ENCODE data around the gene SEMA4G. TPM values are rescaled to one million over a fixed set of nuclear protein-coding genes. Genes with fewer than 3 reads are reported as not detected.

The SEMA4G gene
- total RNA-seq, 2 experiments from 2014 or later = 0.70 to 0.71 TPM

DNA sequence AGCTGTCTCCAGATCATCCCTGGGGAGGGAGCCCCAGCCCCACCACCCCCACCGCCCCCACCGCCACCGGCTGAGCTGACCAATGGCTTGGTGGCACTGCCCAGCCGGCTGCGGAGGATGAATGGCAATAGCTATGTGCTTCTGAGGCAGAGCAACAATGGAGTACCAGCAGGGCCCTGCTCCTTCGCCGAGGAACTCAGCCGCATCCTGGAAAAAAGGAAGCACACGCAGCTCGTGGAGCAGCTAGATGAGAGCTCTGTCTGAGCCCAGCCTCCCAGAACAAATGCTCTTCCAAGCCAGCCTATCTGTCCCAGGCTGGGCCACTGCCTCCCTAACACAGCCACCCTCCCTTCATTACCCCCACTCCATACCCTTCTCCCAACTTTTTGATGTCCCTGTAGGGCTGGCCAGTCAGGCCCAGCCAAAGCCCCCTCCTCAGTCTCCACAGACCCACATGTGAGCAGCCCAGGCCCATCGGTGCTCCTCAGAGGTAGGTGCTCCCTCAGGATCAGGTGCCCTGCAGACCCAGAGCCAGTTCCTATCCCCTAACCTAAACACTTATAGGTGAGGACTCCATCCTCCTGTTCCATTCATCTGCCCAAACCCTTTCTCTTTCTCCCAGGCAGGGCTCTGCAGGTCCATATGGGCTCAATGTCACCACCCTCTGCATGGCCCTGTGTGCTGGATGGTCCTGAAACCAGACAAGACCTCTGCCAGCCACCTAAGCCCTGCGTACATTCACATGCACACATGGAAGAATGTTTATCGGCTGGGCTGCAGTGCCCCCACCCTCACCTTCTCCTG is 14.8 kb downstream of the SEMA4G start:
- POLR2A ChIA-PET = no interaction called here

DNA sequence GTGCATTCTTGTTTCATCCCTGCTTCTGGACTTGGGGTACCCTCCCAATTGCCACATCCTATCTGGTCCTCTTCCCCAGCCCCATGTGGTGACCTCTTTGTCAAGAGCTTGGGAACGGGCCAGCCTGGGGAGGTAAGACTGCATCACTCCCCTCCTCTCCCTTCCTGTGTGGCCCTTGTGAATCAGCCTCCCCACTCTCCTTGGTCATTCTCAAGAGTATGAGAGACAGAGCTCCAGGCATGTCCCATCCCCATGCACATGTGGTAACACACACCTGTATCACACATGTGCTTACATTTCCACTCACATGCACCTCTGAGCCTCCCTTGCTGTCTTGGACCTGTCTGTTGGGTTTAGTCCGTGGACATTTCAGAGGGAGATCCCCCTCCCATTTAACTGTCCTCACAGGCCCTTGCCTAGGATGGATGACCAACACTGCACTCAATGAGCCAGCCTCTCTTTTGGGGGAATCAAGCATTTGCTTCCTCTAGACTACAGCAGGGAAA is 15.4 kb downstream of the SEMA4G start:
- ChIA-PET CTCF (interaction anchor here (0.9 kb wide), 2 partner anchors 13 to 14 kb away, joined by 3 to 4 read pairs; no protein-coding TSS in a partner anchor), POLR2A (interaction anchor here (1.9 kb wide), 1 partner anchor 12 kb away, joined by 6 read pairs; no protein-coding TSS in a partner anchor)

More for the DNA sequence above, 14.8 kb downstream of the SEMA4G start:
- CTCF ChIA-PET = no interaction called here

DNA sequence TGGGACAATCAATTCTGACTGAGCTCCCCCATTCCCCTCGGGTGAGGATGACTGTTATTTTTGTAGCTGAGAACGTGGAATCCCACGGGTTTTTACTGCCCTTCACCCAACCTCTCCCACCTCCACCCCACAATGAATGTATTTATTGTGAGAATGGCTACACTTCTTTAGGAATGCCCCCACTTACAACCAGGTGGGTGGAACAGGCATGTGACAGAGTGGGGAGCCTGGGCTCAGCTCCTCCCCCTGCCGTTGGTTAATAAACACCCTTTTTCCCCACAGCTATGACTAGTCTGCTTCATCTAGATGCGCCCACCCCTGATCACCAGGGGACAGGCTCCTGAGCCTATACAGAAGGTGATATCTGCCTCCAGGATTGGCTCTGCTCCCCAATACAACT is 16.0 kb downstream of the SEMA4G start:
- ChIA-PET POLR2A (interaction anchor here (0.6 to 1.9 kb wide), 2 partner anchors 12 to 41 kb away, joined by 3 to 6 read pairs; no protein-coding TSS in a partner anchor), CTCF (interaction anchor here (0.9 kb wide), 2 partner anchors 12 to 13 kb away, joined by 3 to 4 read pairs; no protein-coding TSS in a partner anchor)

DNA sequence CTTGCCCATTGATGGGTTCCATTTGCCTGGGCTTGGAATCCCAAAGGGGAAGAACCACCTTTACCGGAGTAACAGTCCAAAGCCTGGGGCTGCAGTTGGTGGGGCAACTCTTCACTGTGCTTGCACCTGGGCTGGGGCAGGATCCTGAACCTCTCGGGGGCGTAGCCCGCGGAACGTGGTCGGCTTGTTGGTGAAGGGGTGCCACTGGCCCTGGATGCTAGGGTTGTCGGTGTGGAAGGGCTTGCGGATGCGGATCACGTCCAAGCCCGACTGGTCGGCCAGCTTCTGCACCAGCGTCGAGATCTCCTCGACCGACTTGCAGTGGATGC is 17.3 kb downstream of the SEMA4G start:
- ChIA-PET POLR2A (interaction anchor here (1.9 kb wide), 1 partner anchor 10 kb away, joined by 6 read pairs; no protein-coding TSS in a partner anchor), CTCF (interaction anchor here (0.6 to 1.8 kb wide), 4 partner anchors 11 to 1098 kb away, joined by 3 to 10 read pairs (median 4); partner anchors contain the start of gene HIF1AN)

DNA sequence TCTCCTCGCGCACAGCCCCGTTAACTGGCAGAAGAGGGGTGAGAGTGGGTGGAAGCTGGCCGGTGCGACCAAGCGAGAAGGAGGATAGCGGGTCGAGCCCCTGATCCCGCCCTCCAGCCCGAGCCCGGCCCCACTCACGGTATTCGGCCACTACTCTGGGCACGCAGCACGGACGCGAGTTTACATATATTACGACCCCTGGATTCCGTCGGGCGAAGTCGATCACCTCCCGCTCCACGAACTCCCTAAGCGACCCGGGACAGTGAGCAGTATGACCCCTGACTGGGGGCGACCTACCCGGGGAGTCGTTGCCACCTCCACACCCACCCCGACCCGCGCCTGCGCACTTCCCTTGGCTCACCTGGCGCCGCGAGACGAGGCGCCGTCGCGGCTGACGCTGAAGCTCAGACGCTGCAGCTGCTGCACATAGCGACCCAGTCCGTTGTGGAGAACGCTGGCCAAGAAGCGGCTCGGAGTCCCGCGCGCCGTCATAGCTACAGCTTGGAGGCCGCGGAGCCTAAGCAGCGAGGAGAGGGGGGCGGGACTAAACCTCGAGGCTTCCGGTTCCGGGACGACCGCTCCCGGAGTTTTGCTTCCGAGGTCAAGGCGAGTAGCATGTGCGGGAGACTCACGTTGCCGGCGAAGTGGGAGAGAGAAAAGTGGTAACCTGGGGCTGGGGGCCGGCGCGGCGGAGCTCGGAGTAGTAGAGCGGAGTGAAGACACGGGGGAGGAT is 17.8 kb downstream of the SEMA4G start, which contains the start of the genes MRPL43 and TWNK:
MRPL43 (minus strand) TSS at position 546 of the 733 bp plus-strand sequence; CDS start at position 492, 54 bp downstream.
TWNK (plus strand) TSS at position 592 of the 733 bp plus-strand sequence. CDS start 668 bp downstream, outside the sequence.
- ChIA-PET POLR2A (no interaction called here), CTCF (interaction anchor here (0.6 to 1.8 kb wide), 4 partner anchors 10 to 1097 kb away, joined by 3 to 10 read pairs (median 4); partner anchors contain the start of gene HIF1AN)

DNA sequence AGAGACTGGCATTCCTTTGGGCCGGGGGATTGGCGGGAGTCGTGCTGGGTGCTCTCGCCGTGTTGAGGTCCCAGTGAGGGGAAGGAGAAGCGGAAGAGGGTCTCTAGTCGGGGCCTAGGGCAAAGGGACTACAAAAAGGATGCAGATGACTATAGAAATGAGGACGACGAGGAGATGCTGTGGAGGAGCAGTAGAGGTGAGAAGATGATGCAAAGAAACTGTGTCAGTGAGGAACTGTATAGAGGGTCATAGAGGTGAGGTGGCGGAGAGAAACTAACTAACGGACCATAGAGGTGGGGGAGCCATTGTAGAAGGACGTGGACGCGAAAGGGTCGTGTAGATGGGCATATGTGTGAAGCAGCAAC is 18.4 kb downstream of the SEMA4G start:
- CTCF ChIA-PET = interaction anchor here (0.9 to 1.8 kb wide), 3 partner anchors 10 to 154 kb away, joined by 3 to 10 read pairs (median 4); no protein-coding TSS in a partner anchor
- POLR2A ChIA-PET = no interaction called here

DNA sequence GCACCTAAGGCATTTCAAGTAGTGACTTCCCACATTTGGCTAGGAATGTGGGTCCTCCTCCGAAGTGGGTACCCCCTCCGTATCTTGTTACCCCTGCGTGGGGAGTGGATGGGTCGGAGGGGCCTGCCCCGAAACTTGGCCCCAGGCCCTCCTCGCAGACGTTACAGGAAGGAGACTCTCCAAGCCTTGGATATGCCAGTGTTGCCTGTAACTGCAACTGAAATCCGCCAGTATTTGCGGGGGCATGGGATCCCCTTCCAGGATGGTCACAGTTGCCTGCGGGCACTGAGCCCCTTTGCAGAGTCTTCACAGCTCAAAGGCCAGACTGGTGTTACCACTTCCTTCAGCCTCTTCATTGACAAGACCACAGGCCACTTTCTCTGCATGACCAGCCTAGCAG is 18.9 kb downstream of the SEMA4G start:
- ChIA-PET POLR2A (no interaction called here), CTCF (interaction anchor here (0.9 to 1.2 kb wide), 4 partner anchors 10 to 154 kb away, joined by 3 to 4 read pairs (median 4); no protein-coding TSS in a partner anchor)

DNA sequence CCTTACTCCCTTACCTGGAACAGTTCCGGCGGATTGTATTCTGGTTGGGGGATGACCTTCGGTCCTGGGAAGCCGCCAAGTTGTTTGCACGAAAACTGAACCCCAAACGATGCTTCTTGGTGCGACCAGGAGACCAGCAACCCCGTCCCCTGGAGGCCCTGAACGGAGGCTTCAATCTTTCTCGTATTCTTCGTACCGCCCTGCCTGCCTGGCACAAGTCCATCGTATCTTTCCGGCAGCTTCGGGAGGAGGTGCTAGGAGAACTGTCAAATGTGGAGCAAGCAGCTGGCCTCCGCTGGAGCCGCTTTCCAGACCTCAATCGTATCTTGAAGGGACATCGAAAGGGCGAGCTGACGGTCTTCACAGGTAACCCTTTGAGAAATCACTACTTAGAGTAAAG is 19.8 kb downstream of the SEMA4G start:
- ChIA-PET POLR2A (no interaction called here), CTCF (interaction anchor here (0.6 to 1.3 kb wide), 4 partner anchors 8 to 180 kb away, joined by 3 to 4 read pairs (median 4); partner anchors contain the start of gene LZTS2)

DNA sequence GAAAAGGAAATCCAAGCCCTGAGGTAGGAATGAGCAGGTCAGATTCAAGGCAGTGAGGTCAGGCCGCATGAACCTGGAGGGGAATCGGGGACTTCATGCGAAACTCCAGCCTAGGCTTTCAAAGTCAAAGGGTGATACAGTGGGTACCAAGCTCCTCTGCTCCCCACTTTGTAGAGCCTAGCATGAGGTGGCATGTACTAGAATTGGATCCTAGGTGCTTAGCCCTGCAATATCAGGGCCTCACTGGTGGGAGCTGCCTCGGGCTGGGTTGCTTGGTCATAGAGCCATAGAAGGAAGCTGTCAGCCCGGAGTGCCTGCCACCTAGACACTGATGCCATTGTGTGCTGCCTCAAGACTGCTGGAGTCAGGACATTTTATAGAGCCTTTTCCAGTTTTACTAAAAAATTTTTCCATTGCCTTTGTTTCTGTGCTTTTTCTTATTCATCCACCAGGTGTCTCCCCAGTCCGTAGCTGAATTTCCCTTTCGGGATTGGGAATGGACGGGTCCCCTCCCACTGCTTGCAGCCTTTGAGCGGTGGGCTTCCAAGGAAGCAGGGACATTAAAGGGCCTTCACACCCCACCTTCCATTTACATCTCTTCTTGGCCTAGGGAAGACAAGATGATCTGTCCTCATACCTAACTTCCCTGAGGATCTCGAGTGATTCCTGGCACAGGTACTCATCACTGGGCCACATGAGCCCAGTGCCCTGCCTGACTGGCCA is 24.8 kb downstream of the SEMA4G start:
- POLR2A ChIA-PET = no interaction called here
- CTCF ChIA-PET = no interaction called here

DNA sequence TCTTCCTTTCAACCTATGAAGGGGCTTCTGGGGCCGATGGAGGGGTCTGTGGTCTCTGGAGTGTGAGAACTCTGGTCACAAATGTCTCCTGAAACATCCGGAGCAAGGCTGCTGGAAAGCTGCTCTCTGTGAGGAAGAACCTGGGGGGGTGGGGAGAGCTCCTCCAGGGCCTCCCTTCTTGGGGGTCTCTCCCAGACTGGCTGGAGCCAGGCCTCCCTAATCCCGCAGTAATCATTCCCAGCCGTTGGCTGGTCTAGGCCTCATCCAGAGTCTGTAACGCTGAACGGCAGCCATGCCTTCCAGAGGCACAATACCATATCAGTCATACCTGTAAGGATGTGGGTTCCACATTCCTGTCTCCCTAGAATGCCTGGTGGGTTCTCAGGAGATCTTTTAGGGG is 25.9 kb downstream of the SEMA4G start:
- POLR2A ChIA-PET = no interaction called here

DNA sequence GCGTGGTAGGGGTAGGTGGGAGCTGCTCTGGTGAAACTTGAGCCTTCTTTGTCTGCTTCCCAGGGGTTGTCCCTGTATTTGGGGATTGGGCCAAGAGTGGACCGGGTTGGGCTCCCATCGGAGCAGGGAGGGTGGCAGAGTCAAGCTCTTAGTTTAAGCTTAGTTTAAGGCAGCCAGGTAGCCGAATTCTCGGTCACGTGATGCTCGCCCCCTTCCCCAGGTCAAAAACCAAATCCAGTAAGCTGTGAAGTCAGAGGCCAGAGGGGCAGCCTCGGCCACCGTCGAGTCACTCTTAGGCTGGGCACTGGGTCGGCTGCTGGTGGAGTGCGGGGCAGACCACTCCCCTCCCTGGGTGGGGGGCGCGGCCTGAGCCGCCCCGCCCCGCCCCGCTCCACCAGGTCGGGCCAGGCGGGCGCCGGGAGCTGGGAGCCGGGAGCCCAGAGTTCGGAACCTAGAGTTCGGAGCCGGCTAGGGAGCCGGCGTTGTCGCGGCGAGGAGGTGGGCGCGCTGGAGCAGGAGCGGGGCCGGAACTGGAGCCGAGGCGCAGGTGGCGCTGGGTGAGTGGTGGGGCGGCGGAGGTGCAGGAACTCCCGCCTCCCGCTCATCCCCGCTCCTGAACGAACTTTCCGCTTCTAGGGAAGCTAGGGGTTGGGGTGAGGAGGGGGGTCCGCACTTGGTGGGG is 27.5 kb downstream of the SEMA4G start:
- ChIA-PET CTCF (interaction anchor here (0.6 to 3.9 kb wide), 13 partner anchors 8 to 72 kb away, joined by 3 to 46 read pairs (median 5); partner anchors contain the start of genes MRPL43, PDZD7, SFXN3 and TWNK), POLR2A (interaction anchor here (0.5 to 1.5 kb wide), 3 partner anchors 11 to 168 kb away, joined by 3 to 6 read pairs (median 4); partner anchors contain the start of gene PDZD7)

More for the DNA sequence above, 25.9 kb downstream of the SEMA4G start:
- CTCF ChIA-PET = no interaction called here

DNA sequence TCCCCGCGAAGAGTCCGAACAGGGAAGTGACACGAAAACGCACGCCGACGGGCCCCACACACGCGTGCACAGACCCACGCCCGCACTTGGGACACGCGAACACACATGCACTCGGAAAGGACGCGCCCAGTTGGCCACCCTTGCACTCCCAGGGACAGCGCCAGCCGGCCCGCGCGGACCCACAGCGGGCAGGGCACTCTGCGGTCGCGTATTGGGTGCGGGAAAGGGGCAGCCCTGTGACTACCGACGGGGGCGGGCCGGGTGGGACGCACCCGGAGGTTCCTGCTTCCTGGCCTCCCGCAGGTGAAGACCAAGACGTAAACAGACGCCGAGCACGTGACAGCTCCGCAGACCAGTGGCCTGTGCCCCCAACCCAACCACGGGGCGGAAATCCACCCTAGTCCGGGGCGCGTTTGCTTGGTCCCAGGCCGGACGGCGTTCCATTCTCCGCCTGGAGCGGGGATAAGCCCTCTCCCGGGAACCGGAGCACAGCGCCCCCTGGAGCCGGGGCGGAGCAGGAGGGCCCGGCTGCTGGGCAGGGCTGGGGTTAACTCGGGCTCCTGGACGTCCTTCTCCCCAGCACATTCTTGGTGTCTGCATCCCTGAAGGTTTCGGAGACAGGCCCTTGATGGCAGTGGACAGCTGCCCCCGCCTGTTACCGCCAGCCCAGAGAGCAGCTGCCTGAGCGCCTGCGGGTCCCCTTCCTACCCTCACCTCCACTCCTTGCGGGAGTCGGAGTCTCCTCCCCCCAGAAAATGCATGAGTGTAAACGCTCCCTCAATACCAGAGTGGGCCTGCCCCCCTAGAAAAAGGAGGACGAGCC is 28.3 kb downstream of the SEMA4G start:
- POLR2A ChIA-PET = interaction anchor here (0.5 to 1.5 kb wide), 3 partner anchors 12 to 169 kb away, joined by 3 to 6 read pairs (median 4); partner anchors contain the start of gene PDZD7

DNA sequence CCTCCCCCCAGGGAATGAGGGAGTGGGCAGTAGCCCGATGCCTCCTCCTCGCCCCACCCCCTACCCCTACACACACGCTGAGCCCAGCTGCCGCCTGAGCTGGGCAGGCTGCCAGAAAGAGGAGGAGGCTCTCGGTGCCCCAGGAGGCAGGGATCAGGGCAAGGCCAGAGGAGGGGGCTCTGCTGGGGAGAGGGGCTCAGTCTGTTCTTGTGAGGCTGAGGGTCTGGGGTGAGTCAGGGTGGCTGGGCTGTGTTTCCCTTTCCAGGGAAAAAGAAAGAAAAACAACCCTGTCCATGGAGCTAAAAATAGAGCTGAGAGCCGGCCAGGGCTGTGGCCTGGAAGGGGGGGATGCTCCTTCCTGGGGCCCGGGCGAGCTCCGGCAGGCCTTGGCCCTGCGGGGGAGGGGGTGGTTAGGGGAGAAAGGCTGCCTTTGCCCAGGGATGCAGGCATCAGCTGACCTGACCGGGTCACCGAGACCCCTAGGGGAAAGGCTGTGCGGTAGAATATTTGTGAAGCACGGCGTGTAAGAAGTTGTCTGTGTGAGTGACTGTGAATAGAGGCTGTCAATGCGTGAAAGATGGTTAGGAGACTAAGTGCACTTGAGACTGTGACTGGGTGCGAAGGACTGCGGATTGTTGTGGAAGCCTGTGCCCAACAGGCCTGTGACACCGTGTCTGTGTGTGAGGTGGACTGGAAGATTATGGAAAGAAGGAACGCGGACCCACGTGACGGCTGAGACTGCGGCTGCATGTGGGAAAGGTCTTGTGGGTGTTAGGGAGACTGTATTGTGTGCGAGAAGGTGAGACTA is 29.1 kb downstream of the SEMA4G start:
- CTCF ChIA-PET = interaction anchor here (0.8 to 3.9 kb wide), 11 partner anchors 10 to 70 kb away, joined by 3 to 46 read pairs (median 6); partner anchors contain the start of genes MRPL43, PDZD7, SFXN3 and TWNK
- POLR2A ChIA-PET = no interaction called here

More for the DNA sequence above, 28.3 kb downstream of the SEMA4G start:
- CTCF ChIA-PET = interaction anchor here (0.6 to 3.9 kb wide), 14 partner anchors 9 to 71 kb away, joined by 3 to 46 read pairs (median 5); partner anchors contain the start of genes MRPL43, PDZD7, SFXN3 and TWNK

DNA sequence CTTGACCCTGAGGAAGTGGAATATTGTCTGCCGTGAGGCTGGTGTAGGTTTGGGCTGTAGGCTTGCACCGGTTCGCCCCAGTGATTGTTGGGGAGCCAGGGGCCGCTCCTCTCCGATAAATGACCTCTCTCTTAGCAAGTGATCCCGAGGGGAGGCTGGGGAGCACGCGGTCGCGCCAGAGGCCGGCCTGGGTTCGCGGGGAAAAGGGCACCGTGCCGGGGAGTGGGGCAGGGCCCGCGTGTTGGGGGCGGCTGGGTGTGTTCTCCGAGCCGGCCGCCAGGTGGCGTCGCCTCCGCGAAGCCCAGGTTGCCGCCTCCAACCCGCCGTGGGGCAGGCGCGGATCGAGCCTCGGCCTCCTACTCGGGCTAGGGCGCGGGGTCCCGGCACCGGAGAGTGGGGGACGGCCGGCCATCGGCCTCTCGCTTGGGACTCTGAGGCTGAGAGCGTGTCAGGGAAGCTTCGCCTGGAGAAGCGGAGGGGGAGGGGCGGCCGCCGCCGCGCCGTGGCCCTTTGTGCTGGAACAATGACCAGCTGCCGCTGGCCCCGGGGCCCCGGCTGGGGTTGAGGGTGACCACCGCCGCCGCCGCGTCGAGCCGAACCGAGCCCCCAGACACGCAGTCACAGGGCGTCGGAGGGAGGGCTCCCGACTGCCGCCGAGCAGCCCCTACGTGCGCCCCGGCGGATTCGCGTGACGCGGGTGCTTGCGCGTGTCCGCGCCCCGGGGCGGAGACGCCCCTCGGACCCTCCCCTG is 29.9 kb downstream of the SEMA4G start:
- POLR2A ChIA-PET = interaction anchor here (0.9 kb wide), 1 partner anchor 29 kb away, joined by 3 read pairs; no protein-coding TSS in a partner anchor
- CTCF ChIA-PET = interaction anchor here (0.7 to 3.9 kb wide), 10 partner anchors 8 to 30 kb away, joined by 3 to 46 read pairs (median 4); partner anchors contain the start of genes PDZD7 and SFXN3

DNA sequence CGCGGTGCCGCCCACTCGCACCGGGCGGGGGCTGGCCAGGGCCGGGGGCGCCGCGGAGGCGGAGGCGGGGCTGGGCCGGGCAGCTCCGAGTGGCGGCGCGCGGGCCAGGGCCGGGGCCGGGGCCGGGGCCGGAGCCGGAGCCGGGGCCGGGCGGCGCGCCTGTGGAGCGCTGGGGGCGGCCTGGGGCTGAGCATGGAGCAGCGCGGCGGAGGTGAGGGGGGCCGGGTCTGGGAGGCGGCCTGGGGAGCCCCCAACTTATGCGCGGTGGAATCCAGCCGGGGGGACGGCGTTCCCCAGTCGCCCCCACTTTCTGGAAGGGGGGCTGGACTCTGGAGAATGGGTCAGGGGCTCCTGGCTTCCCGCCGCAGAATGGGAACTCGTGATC is 30.4 kb downstream of the SEMA4G start, which contains the start of gene LZTS2:
LZTS2 (plus strand) TSS at position 67 of the 385 bp plus-strand sequence. CDS start 2,731 bp downstream, outside the sequence.
- ChIA-PET CTCF (interaction anchor here (0.7 to 3.9 kb wide), 7 partner anchors 8 to 30 kb away, joined by 3 to 46 read pairs (median 3); partner anchors contain the start of genes PDZD7 and SFXN3), POLR2A (interaction anchor here (0.9 kb wide), 1 partner anchor 30 kb away, joined by 3 read pairs; no protein-coding TSS in a partner anchor)
